GM19240 (cell line): ENCODE results near the gene CDKN2AIPNL.
"Not testable (repeated sequence)": the region's sequence is repeated elsewhere in the genome, so short reads cannot be mapped to it uniquely, and the experiment has no call there.

Experiments used
- DNase-seq: peaks from one replicate; pipeline ENCODE4 v3.0.0; 2011; ENCODE audit warnings: low spot score; ENCODE audit not compliant: insufficient read length

CDKN2AIPNL gene

GRCh38 chr5:134438721-134439123 lies 27.0 kb upstream of the CDKN2AIPNL start:
- no peak for DNase-seq

GRCh38 chr5:134437847-134438581 lies 26.3 kb upstream of the CDKN2AIPNL start:
- DNase-seq = no peak

DNA sequence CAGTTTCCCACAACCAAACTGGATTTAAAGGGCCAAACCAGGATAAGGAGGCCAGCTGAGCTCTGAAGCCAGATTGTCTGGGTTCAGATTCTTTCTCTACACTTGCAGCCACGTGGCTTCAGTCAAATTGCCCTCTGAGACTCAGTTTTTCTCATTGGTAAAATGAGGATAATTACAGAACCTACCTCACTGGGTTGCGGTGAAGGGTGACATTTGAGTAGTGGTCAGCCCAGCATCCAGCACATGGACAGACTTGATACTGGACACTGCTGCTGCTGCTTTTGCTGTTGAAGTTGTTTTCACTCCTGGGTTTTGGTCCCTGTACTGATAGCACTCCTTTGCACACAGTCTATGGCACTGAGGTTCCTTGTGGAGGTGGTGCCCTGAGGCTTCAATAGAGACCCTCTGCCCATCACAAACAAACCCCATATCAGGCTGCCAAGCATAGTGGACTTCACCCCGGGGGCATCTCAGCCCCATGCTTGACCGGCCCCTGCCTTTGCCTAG lies 25.7 kb upstream of the CDKN2AIPNL start:
- DNase-seq = no peak

DNA sequence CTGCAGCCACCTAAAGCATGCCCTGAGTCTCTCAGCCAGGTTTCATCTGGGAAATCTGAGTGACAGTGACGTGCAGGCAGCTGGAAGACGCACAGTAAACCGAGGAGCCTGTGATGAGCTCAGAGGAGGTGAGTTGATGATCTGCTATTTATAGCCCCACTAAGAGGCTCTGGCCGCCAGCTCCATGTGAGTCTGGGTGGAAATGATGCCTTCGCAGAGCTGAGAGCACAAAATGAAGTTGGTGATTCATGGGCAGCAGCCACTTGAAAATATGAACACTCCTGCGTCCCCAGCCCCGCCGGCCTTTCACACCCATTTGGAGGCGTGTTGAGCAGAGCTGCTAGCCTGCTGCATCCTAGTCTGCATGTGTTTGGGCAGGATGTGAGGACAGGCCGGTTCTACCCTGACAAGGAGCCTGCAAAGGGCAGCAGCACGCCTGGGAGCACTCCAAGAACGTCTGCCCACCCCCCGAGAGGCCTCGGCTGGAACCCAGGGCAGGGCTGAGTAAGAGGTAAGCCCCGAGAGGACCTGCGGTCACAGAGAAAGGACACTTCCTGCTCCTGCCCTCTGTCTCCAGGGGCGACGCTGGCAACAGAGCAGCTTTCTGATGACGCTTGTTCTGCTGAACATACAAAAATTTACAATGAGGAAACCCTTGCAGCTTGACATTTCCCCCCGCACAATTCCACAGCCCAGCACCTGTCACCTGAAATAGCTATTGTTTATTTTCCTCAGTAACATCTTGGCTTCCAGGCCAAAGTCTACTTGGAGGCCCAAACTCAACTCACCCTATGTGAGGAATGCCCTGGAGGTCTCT lies 25.1 kb upstream of the CDKN2AIPNL start:
- peak; percentile 27 for DNase-seq

GRCh38 chr5:134435560-134435959 lies 23.9 kb upstream of the CDKN2AIPNL start:
- DNase-seq = no peak

DNA sequence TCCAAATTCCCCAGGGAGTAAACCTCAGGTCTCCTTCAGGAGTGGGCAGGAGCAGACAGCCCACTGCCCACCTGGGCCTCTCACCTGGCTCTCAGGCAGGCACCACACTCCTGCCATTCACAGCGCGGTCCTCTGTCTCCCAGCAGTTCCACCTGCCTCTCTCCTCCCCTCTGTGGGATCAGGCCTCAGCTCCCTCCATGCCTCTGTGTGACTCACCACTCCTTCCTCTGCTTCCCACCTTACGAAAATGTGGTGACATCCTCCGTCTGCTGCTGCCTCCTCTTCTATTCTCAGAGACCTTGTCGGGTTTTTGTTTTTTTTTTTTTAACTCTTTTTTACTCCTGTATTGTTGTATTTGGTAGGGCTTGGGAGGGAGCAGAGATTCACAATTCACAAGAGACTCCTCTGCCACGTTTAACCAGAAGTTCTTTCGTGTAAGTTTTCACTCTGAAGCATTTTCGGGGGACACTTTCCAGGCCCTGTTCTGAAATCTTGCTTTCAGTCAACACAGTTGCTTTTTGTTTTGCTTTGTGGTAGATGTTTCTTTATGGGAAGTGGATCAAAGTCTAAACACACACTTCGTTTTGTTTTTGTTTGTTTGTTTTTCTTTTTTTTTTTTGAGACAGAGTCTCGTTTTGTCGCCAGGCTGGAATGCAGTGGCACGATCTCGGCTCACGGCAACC lies 21.1 kb upstream of the CDKN2AIPNL start:
- no peak for DNase-seq

GRCh38 chr5:134432174-134432573 lies 20.5 kb upstream of the CDKN2AIPNL start:
- DNase-seq = no peak

- no peak for DNase-seq
Measured at GRCh38 chr5:134430001-134430569, 18.4 kb upstream of the CDKN2AIPNL start.

DNA sequence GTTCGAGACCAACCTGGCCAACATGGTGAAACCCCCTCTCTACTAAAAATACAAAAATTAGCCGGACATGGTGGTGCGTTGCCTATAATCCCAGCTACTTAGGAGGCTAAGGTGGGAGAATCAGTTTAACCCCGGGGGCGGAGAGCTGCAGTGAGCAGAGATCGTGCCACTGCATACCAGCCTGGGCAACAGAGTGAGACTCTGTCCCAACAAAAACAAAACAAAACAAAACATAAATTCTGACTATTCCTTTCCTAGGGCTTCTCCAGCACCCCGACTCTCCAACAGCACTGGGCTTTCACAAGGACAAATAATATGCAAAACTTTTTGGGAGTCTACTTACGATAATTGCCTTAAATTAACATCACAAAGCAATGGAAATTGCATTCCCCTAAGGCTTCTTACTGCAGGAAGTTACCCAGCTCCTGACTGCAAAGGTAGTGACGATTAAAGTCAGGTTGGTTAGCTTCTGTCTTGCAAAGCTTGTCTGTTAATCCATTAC lies 15.9 kb upstream of the CDKN2AIPNL start:
- no peak for DNase-seq

DNA sequence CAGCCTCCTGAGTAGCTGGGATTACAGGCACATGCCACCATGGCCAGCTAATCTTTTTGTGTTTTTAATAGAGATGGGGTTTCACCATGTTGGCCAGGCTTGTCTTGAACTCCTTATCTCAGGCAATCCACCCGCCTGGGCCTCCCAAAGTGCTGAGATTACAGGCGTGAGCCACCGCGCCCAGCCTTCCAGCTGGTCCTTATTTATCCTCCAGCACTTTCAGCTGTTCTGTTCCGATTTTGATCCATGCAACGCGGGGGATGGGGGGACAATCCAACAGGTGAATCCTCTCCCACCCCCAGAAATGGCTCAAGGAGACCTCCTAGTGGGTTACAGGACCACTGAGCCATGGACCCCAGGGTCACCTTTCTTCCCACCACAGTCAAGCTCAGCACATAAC lies 14.7 kb upstream of the CDKN2AIPNL start:
- no peak for DNase-seq

DNA sequence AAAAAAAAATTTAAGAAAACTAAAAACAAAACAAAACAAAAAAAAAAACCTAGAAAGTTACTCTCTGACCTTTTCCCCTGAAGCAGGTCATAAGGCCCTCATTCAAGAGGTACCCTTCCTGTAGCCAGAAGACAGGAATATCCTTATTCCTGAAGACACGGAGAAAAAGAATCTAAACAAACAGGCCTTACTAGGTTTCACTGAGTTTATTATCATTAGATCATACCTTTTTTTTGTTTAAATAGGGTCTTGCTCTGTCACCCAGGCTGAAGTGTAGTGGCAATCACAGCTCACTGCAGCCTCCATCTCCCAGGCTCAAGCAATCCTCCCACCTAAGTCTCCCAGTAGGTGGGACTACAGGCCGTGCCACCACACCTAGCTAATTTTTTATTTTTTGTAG lies 11.7 kb upstream of the CDKN2AIPNL start:
- DNase-seq = no peak

DNA sequence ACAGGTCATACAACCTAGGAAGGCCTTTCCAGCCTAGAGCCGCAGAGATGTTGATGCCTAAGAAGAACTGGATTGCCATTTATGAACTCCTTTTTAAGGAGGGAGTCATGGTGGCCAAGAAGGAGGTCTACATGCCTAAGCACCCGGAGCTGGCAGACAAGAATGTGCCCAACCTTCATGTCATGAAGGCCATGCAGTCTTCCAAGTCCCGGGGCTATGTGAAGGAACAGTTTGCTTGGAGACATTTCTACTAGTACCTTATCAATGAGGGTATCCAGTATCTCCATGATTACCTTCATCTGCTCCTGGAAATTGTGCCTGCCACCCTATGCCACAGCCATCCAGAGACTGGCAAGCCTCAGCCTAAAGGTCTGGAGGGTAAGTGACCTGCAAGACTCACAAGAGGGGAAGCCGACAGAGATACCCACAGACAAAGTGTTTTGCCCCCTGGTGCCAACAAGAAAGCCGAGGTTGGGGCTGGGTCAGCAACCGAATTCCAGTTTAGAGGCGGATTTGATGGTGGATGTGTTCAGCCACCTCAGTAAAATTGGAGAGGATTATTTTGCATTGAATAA lies 11.2 kb upstream of the CDKN2AIPNL start:
- DNase-seq = no peak

- not testable (repeated sequence) for DNase-seq
Measured at GRCh38 chr5:134421038-134421437, 9.4 kb upstream of the CDKN2AIPNL start.

- no peak for DNase-seq
Measured at GRCh38 chr5:134420343-134420742, 8.7 kb upstream of the CDKN2AIPNL start.

DNA sequence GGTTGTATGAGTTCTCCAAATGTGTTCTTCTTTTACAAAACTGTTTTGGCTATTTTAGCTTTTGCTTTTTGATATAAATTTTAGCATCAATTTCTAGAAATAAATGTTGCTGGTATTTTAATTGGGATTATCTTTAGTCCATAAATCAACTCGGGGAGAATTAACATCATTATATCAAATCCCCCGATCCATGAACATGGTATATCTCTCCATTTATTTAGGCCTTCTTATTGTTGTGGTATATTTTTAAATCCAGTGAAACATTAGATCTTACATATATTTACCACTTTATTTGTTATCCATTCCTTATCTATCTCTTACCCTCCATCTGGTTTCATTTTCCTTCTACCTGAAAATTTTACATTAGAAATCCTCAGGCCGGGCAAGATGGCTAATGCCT lies 7.3 kb upstream of the CDKN2AIPNL start:
- DNase-seq = no peak

DNA sequence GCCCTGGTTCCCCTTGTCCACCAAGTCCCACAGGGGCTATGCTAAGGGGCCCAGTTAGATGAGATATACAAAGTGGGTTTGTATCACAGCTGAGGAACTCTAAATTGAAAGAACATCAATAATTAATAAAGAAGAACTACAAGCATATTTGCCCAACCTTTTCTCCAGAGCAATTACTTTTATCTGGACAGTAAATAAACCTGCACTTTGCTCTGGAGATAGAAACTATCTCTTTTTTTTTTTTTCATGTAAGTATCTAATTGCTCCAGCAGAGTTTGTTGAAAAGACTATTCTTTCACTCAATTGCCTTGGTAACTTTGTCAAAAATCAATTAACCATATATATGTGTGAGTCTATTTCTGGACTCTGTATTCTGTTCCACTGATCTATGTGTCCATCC lies 6.0 kb upstream of the CDKN2AIPNL start:
- no peak for DNase-seq

DNA sequence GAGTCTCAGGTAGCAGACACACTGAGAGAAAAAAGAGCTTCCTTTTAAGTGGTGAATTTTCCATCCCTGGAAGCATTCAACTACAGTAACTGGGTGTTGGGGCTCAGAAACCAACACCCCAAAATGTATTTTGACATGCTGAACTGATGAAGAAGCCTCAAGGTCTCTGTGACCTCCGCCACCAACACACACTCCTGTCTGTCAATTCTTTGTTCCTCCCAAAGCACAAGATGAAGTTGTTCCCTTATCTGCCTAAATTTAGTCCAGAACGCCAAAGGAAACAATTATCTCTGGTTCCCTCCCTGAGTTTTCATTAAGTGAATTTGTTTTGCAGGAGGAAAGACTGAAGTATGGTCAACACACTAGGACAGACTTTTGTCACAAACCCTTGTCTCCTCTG lies 1.4 kb upstream of the CDKN2AIPNL start:
- DNase-seq = no peak

DNA sequence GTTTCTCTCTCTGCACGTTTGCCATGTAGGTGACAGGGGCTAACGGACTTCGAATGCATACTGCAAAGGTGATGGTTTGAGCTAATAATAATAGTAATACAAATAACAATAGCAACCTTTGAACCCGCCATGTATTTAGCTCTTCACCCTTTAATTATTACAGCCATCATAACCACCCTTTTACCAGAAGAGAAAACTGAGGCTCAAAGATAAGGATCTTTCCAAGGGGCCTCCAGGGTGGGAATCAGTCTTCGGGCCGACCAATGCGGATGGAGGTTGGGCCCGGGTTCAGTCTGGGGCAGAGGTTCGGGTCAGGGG lies 494 bp downstream of the CDKN2AIPNL start:
- no peak for DNase-seq

DNA sequence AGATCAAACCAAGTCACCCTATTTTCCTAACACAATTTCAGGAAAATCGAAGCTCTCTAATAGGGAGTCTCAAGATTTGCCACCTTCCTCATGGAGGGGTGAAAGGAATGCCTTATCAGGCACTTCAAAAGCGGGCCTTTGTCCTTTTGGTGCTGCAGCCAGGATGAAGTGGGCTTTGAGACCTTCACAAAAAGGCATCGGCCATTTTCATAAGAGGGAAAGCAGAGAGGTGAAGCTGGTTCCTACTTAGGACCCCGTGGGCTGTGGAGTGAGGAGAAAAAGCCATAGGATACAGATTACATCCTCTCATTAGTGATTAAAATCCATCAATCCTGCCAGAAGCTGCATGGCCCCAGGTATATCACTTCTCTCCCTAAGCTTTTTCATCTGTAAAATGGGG lies 859 bp downstream of the CDKN2AIPNL start:
- DNase-seq = no peak

DNA sequence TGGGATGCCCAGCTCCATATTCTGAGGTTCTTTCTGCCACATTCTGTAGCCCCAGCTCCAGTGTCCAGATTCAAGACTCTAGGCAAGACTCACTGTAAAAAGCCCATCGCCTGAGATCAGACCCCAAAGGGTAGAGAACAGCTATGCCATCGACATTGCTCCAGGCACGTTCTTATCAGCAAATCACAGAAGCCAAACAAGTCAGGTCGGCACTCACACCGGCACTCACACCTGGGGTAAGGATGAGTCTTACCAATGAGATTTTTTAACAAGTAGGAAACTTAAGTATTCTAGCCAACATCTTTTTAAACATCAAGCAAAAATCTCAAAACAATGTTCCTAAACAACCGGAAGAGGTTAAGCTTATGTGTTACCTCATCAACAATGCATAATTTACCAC lies 2.4 kb downstream of the CDKN2AIPNL start:
- no peak for DNase-seq

DNA sequence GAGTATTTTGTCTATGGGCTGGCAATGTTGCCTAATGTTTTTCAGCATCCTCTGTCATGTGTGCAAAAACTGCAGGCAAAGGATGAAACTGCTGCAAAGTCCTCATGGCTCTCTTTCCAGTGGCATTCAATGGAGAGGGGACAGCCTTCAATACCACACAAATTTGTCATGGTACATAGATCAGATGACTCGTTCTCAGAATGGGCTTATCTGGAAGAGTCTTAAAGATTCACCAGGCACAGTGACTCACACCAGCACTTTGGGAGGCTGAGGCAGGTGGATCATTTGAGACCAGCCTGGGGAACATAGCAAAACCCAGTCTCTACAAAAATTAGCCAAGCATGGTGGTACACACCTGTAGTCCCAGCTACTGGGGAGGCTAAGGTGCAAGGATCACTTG lies 5.3 kb downstream of the CDKN2AIPNL start:
- no peak for DNase-seq
